Right ventricle myocardium superior (tissue), 1 donor: Measurements from ENCODE around the gene OGDHL. TPM values are rescaled to one million over a fixed set of nuclear protein-coding genes. Genes with fewer than 3 reads are reported as not detected.

Experiments used
- ATAC-seq: fragments of 200-7000 bp; cut with Tn5 transposase; one replicate; pipeline ENCODE4 v1.9.1; 2020; ENCODE audit warnings: mild to moderate bottlenecking; ENCODE audit not compliant: poor library complexity
- DNase-seq: peaks from one replicate; pipeline ENCODE4 v3.0.0-alpha.2; 2020
- intact Hi-C: fragments of 100-400 bp; cut with DNase I; formaldehyde crosslinking; loops from one replicate; pipeline ENCODE4 v1.11.2; 2022
- total RNA-seq: library from RNA; stranded (reverse); fragmentation: NEBNext Ultra II Directional; extraction: Animal tissue kit (Norgen Biotek cat#: 25700); gene quantifications from one replicate; pipeline ENCODE4 v1.2.1, GENCODE V29; 2021
- donor health status: DM: no; HTN: yes; CAD: no; lungs with severe emphysema.

Gene OGDHL
- total RNA-seq, 1 donor from 2014 or later: 1.8 TPM

- DNase-seq (no peak), ATAC-seq (no peak)
- intact Hi-C loops: no loop called here
Observed at GRCh38 chr10:49709934-49710333, 52.2 kb downstream of the OGDHL start.

GRCh38 chr10:49707585-49707984 lies 54.5 kb downstream of the OGDHL start:
- intact Hi-C loops: no loop called here
- ATAC-seq: no peak
- no peak for DNase-seq

DNA sequence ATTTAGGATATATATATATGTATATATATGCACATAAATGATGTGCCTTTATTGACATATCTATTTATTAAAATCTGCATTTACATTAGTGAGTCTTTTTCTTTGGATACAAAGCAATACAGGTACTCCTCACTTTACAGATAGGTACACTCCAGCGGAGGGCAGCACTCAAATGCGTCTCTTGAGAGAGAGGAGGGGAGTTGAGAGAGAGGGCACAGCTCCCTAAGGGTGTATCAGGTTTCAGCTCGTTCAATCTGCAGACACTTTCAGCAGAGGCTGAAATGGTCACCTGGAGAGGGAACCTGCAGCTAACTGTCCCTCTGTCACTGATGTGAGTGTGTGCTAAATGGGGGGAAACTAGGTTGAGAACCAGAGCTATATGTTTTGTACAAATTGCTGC lies 61.1 kb downstream of the OGDHL start:
- DNase-seq: no peak
- intact Hi-C loops: no loop called here
- no peak for ATAC-seq

DNA sequence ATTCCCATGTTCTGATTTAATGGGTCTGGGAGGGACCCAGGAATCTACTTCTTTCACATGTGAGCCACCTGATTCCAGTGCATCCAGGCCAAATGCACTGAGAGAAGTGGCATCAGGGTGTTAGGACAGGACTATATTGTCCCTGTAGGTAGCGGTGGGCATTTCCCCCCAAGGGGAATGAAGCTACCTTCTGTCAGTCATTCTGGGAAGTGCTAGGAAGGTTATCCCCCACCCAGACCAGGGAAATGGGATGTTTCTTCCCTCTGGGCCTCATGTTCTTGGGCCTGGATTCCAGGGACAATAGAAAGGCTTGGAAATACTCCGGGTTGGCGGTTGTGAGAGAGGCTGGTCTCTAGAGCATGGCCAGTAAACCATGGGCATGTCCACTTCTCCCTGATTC lies 61.9 kb downstream of the OGDHL start:
- ATAC-seq (no peak), DNase-seq (no peak)
- intact Hi-C loops: no loop called here

DNA sequence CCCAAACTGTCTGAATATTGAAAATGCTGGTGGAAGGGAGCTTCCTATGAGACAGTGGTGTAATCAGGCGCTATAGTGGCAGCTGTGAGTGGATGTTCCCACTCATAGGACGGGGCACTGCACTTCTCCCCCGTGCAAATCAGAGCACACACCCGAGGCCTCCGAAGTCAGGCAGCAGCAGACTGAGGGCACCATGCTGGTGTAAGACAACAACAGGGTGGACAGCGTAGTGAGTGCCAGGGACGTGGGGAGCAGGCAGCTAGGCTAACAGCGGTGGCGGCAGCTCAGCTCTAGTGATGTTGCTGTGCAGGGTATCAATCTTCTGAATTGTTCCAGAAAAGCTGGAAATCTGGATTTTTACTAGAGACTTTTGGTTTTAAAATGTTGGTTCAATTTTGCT lies 63.4 kb downstream of the OGDHL start:
- ATAC-seq: no peak
- intact Hi-C loops: no loop called here
- no peak for DNase-seq

DNA sequence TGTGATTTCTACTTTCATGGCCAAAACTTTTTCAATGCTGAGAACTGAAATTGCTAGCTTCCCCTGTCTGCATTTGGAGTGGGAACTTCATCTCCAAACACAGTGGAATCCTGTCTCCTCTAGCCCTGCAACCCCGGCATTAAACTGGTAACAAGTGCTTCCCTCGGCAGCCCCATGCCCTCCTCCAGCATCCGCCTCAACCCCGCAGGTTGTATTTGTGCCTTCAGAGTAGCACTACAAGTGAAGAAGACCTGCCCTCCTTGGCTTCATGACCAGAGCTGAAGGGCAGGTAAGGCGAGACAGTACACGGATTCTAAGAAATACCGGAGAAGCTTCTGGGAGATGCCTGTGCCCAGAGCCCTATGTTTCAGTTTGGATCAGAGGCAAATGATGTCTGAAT lies 65.8 kb downstream of the OGDHL start:
- intact Hi-C loops: no loop called here
- ATAC-seq (no peak), DNase-seq (no peak)

DNA sequence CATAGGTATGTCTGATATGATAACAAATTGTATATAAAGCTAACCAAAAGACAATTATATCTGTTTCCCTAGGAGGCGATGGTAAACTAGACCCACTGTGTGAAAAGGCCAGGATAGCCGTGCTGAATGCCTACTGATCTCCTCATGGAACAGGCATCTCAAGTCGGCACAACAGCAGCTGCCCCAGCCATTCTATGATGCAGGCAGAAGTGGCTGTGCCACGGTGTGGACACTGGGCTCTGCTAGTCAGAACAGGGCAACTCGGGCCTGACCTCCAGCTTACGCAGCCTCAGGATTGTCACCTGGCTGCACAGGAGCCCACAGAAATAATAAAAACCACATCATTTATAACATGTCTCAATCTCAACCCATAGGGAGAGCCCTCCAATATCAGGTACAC lies 67.7 kb downstream of the OGDHL start:
- ATAC-seq: no peak
- DNase-seq: no peak
- intact Hi-C loops: no loop called here

GRCh38 chr10:49691588-49691987 lies 70.5 kb downstream of the OGDHL start:
- no peak for ATAC-seq
- DNase-seq: no peak
- intact Hi-C loops: no loop called here

DNA sequence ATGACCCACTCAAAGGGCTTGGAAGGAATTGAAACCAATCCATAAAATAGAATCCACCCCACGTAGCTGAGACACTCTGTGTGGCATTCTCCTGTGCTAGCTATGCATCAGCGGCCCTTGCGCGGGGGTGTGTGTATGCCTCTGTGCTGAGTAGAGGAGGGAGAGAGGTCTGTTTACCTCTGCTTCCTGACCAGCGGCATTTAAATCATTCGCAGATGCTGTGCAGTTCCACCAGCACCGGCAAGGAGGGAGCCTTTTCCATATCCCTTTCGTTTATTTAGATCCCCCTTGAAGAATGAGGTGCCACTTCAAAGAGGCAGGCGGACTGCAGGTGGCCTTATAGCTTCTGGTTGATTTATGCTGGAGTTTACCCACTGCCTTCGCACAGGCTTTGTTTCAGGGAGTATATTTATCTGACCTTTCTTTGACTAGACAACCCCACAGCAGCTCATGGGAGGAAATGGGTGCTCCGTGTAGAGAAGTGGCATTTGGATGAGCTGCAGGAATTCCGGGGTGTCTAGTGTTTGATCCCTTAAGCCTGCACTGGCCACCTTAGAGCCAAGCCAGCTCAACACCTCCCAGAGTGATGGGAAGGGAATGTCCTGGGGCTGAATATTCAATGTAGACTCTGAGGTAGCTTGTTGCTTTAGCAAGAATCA lies 71.3 kb downstream of the OGDHL start:
- no peak for ATAC-seq
- intact Hi-C loops: no loop called here
- DNase-seq: no peak

DNA sequence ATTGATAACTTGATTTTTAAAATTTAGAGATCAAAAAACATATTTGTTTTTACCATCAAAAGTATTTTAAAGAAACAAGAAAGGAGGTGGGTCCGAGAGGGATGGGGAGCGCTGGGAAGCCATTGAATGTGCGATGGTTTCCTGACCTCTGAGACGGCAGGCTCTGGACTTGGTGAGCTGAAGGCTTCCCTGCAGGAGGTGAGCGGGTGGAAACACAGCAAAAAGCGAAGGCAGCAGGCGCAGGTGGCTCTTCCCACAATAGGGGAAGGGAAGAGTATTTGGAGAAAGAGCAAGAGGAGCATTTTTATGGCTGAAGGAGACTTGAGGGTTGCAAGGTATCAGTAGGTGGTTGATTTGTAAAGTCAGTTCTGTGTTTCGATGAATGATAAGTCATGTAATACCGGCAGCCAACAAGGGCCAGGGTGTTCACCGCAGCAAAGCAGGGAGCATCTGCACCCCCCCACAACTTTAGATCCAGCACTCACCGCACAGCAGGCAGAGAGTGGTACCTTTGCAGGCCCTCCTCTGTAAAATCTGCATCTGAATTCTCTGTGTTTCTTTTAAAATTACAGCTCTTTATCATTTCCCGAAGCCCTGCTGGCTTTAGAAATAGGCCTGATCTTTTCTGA lies 72.1 kb downstream of the OGDHL start:
- DNase-seq (no peak), ATAC-seq (no peak)
- intact Hi-C loops: no loop called here

DNA sequence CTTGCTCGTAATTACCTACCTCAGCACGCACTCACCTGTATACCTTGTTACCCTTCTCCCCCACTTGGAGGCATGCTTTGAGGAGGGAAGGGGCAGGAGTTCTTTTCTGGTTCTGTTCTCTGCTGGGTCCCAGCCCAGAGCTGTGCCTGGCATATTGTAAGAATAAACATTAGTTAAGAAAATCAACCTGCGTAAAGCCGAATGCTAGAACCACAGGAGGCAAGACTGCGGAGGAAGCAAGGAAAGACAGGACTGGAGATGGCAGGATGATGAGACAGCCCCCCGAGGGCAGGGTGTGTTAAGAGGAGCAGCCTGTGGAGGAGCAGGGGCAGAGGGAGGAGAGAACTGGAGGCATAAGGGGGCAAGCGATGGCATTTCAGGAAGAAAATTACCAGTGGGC lies 73.2 kb downstream of the OGDHL start:
- DNase-seq (no peak), ATAC-seq (no peak)
- intact Hi-C loops: no loop called here

GRCh38 chr10:49688261-49688846 lies 73.8 kb downstream of the OGDHL start:
- no peak for DNase-seq
- intact Hi-C loops: no loop called here
- no peak for ATAC-seq

- intact Hi-C loops: no loop called here
Observed at GRCh38 chr10:49686651-49687050, 75.5 kb downstream of the OGDHL start.

More at GRCh38 chr10:49686651-49687050, 75.5 kb downstream of the OGDHL start:
- ATAC-seq (no peak), DNase-seq (no peak)

Other genes starting within 250 kb of the OGDHL start
- gene ERCC6, start 223.2 kb downstream of the OGDHL start, total RNA-seq: 25.3 TPM
- not detected for gene SLC18A3, start 152.0 kb downstream of the OGDHL start, total RNA-seq
- gene CHAT, start 148.3 kb downstream of the OGDHL start, total RNA-seq: not detected
- gene C10orf53, start 82.7 kb downstream of the OGDHL start, total RNA-seq: not detected
- gene PARG, start 179.7 kb upstream of the OGDHL start, total RNA-seq: 20.1 TPM
- 13.5 TPM for gene TIMM23B, start 179.7 kb upstream of the OGDHL start, total RNA-seq
- 3.7 TPM for gene AGAP6, start 226.1 kb upstream of the OGDHL start, total RNA-seq